Measurements from ENCODE around the gene FBXO28. TPM values are rescaled to one million over a fixed set of nuclear protein-coding genes. Genes with fewer than 3 reads are reported as not detected.

The FBXO28 gene
- total RNA-seq, 4 donors from 2014 or later = 40.2 to 65.7 (median 45.7) TPM

GRCh38 chr1:224182866-224183590, 69.1 kb downstream of the FBXO28 start, which contains the start of gene DEGS1:
Gene DEGS1, plus strand, starts transcription at chr1:224183240. Its CDS starts 97 bp downstream, at chr1:224183337.
- H3K9me3 ChIP-seq = no peaks in the 10 kb centered on the region
- no peak for TF ChIP-seq EP300 (IDR thresholded peaks at IDR 0.05)
- peak in 2 of 3 donors; percentile 30 to 68 for TF ChIP-seq POLR2AphosphoS5 (IDR thresholded peaks at IDR 0.05)
- TF ChIP-seq CTCF (IDR thresholded peaks at IDR 0.05) = no peak
- peak; percentile 78 to 88 for TF ChIP-seq POLR2A (IDR thresholded peaks at IDR 0.05)
- H3K4me3 ChIP-seq = peak within 1 kb of the TSS; percentile 99
- H3K36me3 ChIP-seq = no peaks in the 10 kb centered on the region
- H3K27me3 ChIP-seq = no peaks in the 10 kb centered on the region
- 0% methylated on average over 42 of the region's 94 CpGs for WGBS
- peak within 1 kb of the TSS; percentile 98 for H3K27ac ChIP-seq
- peaks cover 49% of the 10 kb centered on the region for H3K4me1 ChIP-seq
- peak; percentile 89 to 90 for DNase-seq (ENCODE audit: low spot score in 2 of 2)

- no peaks in the 10 kb centered on the region for H3K9me3 ChIP-seq
- H3K4me3 ChIP-seq = peak overlapping the region; percentile 99
- H3K4me1 ChIP-seq = peaks cover 49% of the 10 kb centered on the region
- H3K36me3 ChIP-seq = no peaks in the 10 kb centered on the region
- H3K27ac ChIP-seq = peak overlapping the region; percentile 98
- no peak for TF ChIP-seq POLR2A (IDR thresholded peaks at IDR 0.05)
- TF ChIP-seq CTCF (IDR thresholded peaks at IDR 0.05) = no peak
- no peak for TF ChIP-seq POLR2AphosphoS5 (IDR thresholded peaks at IDR 0.05)
- TF ChIP-seq EP300 (IDR thresholded peaks at IDR 0.05) = no peak
- WGBS = 0% methylated on average over 12 of the region's 53 CpGs
- DNase-seq (ENCODE audit: low spot score in 2 of 2) = peak in 1 of 2 donors; percentile 74
- H3K27me3 ChIP-seq = no peaks in the 10 kb centered on the region
These were observed 69.8 kb downstream of the FBXO28 start for GRCh38 chr1:224183591-224184312.

GRCh38 chr1:224185208-224185607, 71.3 kb downstream of the FBXO28 start:
- TF ChIP-seq POLR2AphosphoS5 (IDR thresholded peaks at IDR 0.05) (no peak), POLR2A (IDR thresholded peaks at IDR 0.05) (no peak), EP300 (IDR thresholded peaks at IDR 0.05) (no peak), CTCF (IDR thresholded peaks at IDR 0.05) (no peak)
- peak in 1 of 2 donors; percentile 17 for DNase-seq (ENCODE audit: low spot score in 2 of 2)
- Histone ChIP-seq H3K27me3 (no peaks in the 10 kb centered on the region), H3K36me3 (peaks cover 2% of the 10 kb centered on the region), H3K4me1 (peaks cover 53% of the 10 kb centered on the region), H3K9me3 (no peaks in the 10 kb centered on the region), H3K4me3 (peak overlapping the region; percentile 99), H3K27ac (peak overlapping the region; percentile 98)
- 66% methylated on average over 8 of the region's 8 CpGs for WGBS

GRCh38 chr1:224188286-224188685, 74.4 kb downstream of the FBXO28 start:
- H3K4me1 ChIP-seq = peaks cover 38% of the 10 kb centered on the region
- WGBS = 78% methylated on average over 2 of the region's 2 CpGs

More at GRCh38 chr1:224188286-224188685, 74.4 kb downstream of the FBXO28 start:
- TF ChIP-seq EP300 (IDR thresholded peaks at IDR 0.05) (no peak), CTCF (IDR thresholded peaks at IDR 0.05) (no peak)
- H3K36me3 ChIP-seq = peaks cover 28% of the 10 kb centered on the region
- H3K27ac ChIP-seq = no peak overlapping the region
- no peaks in the 10 kb centered on the region for H3K27me3 ChIP-seq
- H3K4me3 ChIP-seq = no peak overlapping the region
- no peak for DNase-seq (ENCODE audit: low spot score in 2 of 2)
- no peaks in the 10 kb centered on the region for H3K9me3 ChIP-seq
